Measurements from ENCODE around the gene PARK7.

PARK7 gene

GRCh38 chr1:8028571-8028910, 67.0 kb downstream of the PARK7 start:
- no peak overlapping the region for H2AFZ ChIP-seq (ENCODE audit: low read length)
- no peak overlapping the region for H2BK12ac ChIP-seq (ENCODE audit: low read length)
- H2BK120ac ChIP-seq (ENCODE audit: low read depth, low read length), result no peak overlapping the region
- no peaks in the 10 kb centered on the region for H3K9me3 ChIP-seq (replicated peaks in 1 of 2; ENCODE audit: control insufficient read depth in 2 of 2, insufficient read depth in 1 of 2, low read depth in 1 of 2, low read length in 2 of 2)
- H3K23ac ChIP-seq (ENCODE audit: low read depth, low read length, poor library complexity), result no peak overlapping the region
- no peak overlapping the region for H3K9ac ChIP-seq (ENCODE audit: low read depth, low read length, poor library complexity)
- no peak overlapping the region for H3K14ac ChIP-seq (ENCODE audit: low read length)
- peaks cover 15 to 16% of the 10 kb centered on the region in 2 donors for H3K4me1 ChIP-seq (ENCODE audit: control insufficient read depth in 2 of 2, insufficient read depth in 1 of 2, low read depth in 1 of 2, low read length in 2 of 2)
- DNase-seq (ENCODE audit: low spot score), result no peak
- H3K4ac ChIP-seq (ENCODE audit: low read length), result no peak overlapping the region
- H3K18ac ChIP-seq (ENCODE audit: low read length), result no peak overlapping the region
- peaks cover 0 to 3% (median 0%) of the 10 kb centered on the region in 3 experiments for H3K27me3 ChIP-seq (ENCODE audit: control insufficient read depth in 3 of 3, insufficient read depth in 3 of 3, low read depth in 1 of 3, low read length in 3 of 3)
- H2BK15ac ChIP-seq (ENCODE audit: low read length), result no peak overlapping the region
- no peak overlapping the region for H3K27ac ChIP-seq (replicated peaks; ENCODE audit: low read length)
- no peak overlapping the region for H3K4me2 ChIP-seq (ENCODE audit: insufficient read depth, low read length, poor library complexity, severe bottlenecking)
- H3K4me3 ChIP-seq (ENCODE audit: low read length in 2 of 2), result no peak overlapping the region
- H2BK5ac ChIP-seq (ENCODE audit: low read length), result no peak overlapping the region
- WGBS, 2 donors (ENCODE audit: extremely low coverage in 2 of 2, insufficient read length in 2 of 2, insufficient replicate concordance in 1 of 2), result no CpG with 5 or more reads among the region's 1 CpG
- H4K91ac ChIP-seq (ENCODE audit: low read depth, low read length, poor library complexity), result no peak overlapping the region
- H3K79me1 ChIP-seq (ENCODE audit: low read depth, low read length), result no peaks in the 10 kb centered on the region
- no peaks in the 10 kb centered on the region for H3K36me3 ChIP-seq (replicated peaks in 1 of 2; ENCODE audit: control insufficient read depth in 2 of 2, insufficient read depth in 2 of 2, low read length in 2 of 2)
- no peak overlapping the region for H2AK5ac ChIP-seq (ENCODE audit: low read depth, low read length)
- H4K8ac ChIP-seq (ENCODE audit: low read depth, low read length), result no peak overlapping the region

GRCh38 chr1:8031176-8031785, 69.8 kb downstream of the PARK7 start:
- H3K4ac ChIP-seq (ENCODE audit: low read length), result no peak overlapping the region
- H3K14ac ChIP-seq (ENCODE audit: low read length), result no peak overlapping the region
- no peak overlapping the region for H3K4me2 ChIP-seq (ENCODE audit: insufficient read depth, low read length, poor library complexity, severe bottlenecking)
- H2BK120ac ChIP-seq (ENCODE audit: low read depth, low read length), result no peak overlapping the region
- no peaks in the 10 kb centered on the region for H3K9me3 ChIP-seq (replicated peaks in 1 of 2; ENCODE audit: control insufficient read depth in 2 of 2, insufficient read depth in 1 of 2, low read depth in 1 of 2, low read length in 2 of 2)
- H2BK12ac ChIP-seq (ENCODE audit: low read length), result no peak overlapping the region
- H3K18ac ChIP-seq (ENCODE audit: low read length), result no peak overlapping the region
- no peak overlapping the region for H4K91ac ChIP-seq (ENCODE audit: low read depth, low read length, poor library complexity)
- H2BK5ac ChIP-seq (ENCODE audit: low read length), result no peak overlapping the region
- H3K27ac ChIP-seq (replicated peaks; ENCODE audit: low read length), result no peak overlapping the region
- no peak overlapping the region for H3K4me3 ChIP-seq (ENCODE audit: low read length in 2 of 2)
- peaks cover 0 to 3% (median 0%) of the 10 kb centered on the region in 3 experiments for H3K27me3 ChIP-seq (ENCODE audit: control insufficient read depth in 3 of 3, insufficient read depth in 3 of 3, low read depth in 1 of 3, low read length in 3 of 3)
- DNase-seq (ENCODE audit: low spot score), result no peak
- H2AK5ac ChIP-seq (ENCODE audit: low read depth, low read length), result no peak overlapping the region
- WGBS, 2 donors (ENCODE audit: extremely low coverage in 2 of 2, insufficient read length in 2 of 2, insufficient replicate concordance in 1 of 2), result no CpG with 5 or more reads among the region's 9 CpGs
- no peak overlapping the region for H3K9ac ChIP-seq (ENCODE audit: low read depth, low read length, poor library complexity)
- H4K8ac ChIP-seq (ENCODE audit: low read depth, low read length), result no peak overlapping the region
- peaks cover 11 to 12% of the 10 kb centered on the region in 2 donors for H3K4me1 ChIP-seq (ENCODE audit: control insufficient read depth in 2 of 2, insufficient read depth in 1 of 2, low read depth in 1 of 2, low read length in 2 of 2)
- no peak overlapping the region for H2BK15ac ChIP-seq (ENCODE audit: low read length)
- no peaks in the 10 kb centered on the region for H3K36me3 ChIP-seq (replicated peaks in 1 of 2; ENCODE audit: control insufficient read depth in 2 of 2, insufficient read depth in 2 of 2, low read length in 2 of 2)
- no peak overlapping the region for H2AFZ ChIP-seq (ENCODE audit: low read length)
- no peak overlapping the region for H3K23ac ChIP-seq (ENCODE audit: low read depth, low read length, poor library complexity)
- H3K79me1 ChIP-seq (ENCODE audit: low read depth, low read length), result no peaks in the 10 kb centered on the region

- H3K27me3 ChIP-seq (ENCODE audit: control insufficient read depth in 3 of 3, insufficient read depth in 3 of 3, low read depth in 1 of 3, low read length in 3 of 3), result no peaks in the 10 kb centered on the region
- H3K27ac ChIP-seq (replicated peaks; ENCODE audit: low read length), result no peak overlapping the region
- H3K79me1 ChIP-seq (ENCODE audit: low read depth, low read length), result no peaks in the 10 kb centered on the region
These were observed 70.9 kb downstream of the PARK7 start for GRCh38 chr1:8032366-8032910.

GRCh38 chr1:8033322-8033721, 71.8 kb downstream of the PARK7 start:
- no CpG with 5 or more reads among the region's 6 CpGs for WGBS, 2 donors (ENCODE audit: extremely low coverage in 2 of 2, insufficient read length in 2 of 2, insufficient replicate concordance in 1 of 2)
- Histone ChIP-seq H3K23ac (ENCODE audit: low read depth, low read length, poor library complexity) (no peak overlapping the region), H2BK5ac (ENCODE audit: low read length) (no peak overlapping the region), H2BK15ac (ENCODE audit: low read length) (peak overlapping the region; percentile 1), H2BK120ac (ENCODE audit: low read depth, low read length) (no peak overlapping the region), H2AK5ac (ENCODE audit: low read depth, low read length) (no peak overlapping the region), H2BK12ac (ENCODE audit: low read length) (no peak overlapping the region), H3K9ac (ENCODE audit: low read depth, low read length, poor library complexity) (no peak overlapping the region), H3K27ac (replicated peaks; ENCODE audit: low read length) (no peak overlapping the region), H3K27me3 (ENCODE audit: control insufficient read depth in 3 of 3, insufficient read depth in 3 of 3, low read depth in 1 of 3, low read length in 3 of 3) (no peaks in the 10 kb centered on the region), H3K79me1 (ENCODE audit: low read depth, low read length) (no peaks in the 10 kb centered on the region), H3K9me3 (replicated peaks in 1 of 2; ENCODE audit: control insufficient read depth in 2 of 2, insufficient read depth in 1 of 2, low read depth in 1 of 2, low read length in 2 of 2) (no peaks in the 10 kb centered on the region), H4K8ac (ENCODE audit: low read depth, low read length) (no peak overlapping the region), H3K4me1 (ENCODE audit: control insufficient read depth in 2 of 2, insufficient read depth in 1 of 2, low read depth in 1 of 2, low read length in 2 of 2) (no peaks in the 10 kb centered on the region), H3K4me2 (ENCODE audit: insufficient read depth, low read length, poor library complexity, severe bottlenecking) (no peak overlapping the region), H2AFZ (ENCODE audit: low read length) (no peak overlapping the region), H3K36me3 (replicated peaks in 1 of 2; ENCODE audit: control insufficient read depth in 2 of 2, insufficient read depth in 2 of 2, low read length in 2 of 2) (no peaks in the 10 kb centered on the region), H4K91ac (ENCODE audit: low read depth, low read length, poor library complexity) (no peak overlapping the region), H3K4me3 (ENCODE audit: low read length in 2 of 2) (no peak overlapping the region), H3K4ac (ENCODE audit: low read length) (no peak overlapping the region), H3K18ac (ENCODE audit: low read length) (no peak overlapping the region), H3K14ac (ENCODE audit: low read length) (no peak overlapping the region)
- DNase-seq (ENCODE audit: low spot score), result no peak

More at GRCh38 chr1:8032366-8032910, 70.9 kb downstream of the PARK7 start:
- Histone ChIP-seq H2AK5ac (ENCODE audit: low read depth, low read length) (no peak overlapping the region), H3K9me3 (replicated peaks in 1 of 2; ENCODE audit: control insufficient read depth in 2 of 2, insufficient read depth in 1 of 2, low read depth in 1 of 2, low read length in 2 of 2) (no peaks in the 10 kb centered on the region), H2BK15ac (ENCODE audit: low read length) (no peak overlapping the region), H3K36me3 (replicated peaks in 1 of 2; ENCODE audit: control insufficient read depth in 2 of 2, insufficient read depth in 2 of 2, low read length in 2 of 2) (no peaks in the 10 kb centered on the region), H3K4me1 (ENCODE audit: control insufficient read depth in 2 of 2, insufficient read depth in 1 of 2, low read depth in 1 of 2, low read length in 2 of 2) (peaks cover 2 to 4% of the 10 kb centered on the region in 2 donors), H3K4me3 (ENCODE audit: low read length in 2 of 2) (no peak overlapping the region), H4K8ac (ENCODE audit: low read depth, low read length) (no peak overlapping the region), H3K4me2 (ENCODE audit: insufficient read depth, low read length, poor library complexity, severe bottlenecking) (no peak overlapping the region), H3K9ac (ENCODE audit: low read depth, low read length, poor library complexity) (no peak overlapping the region), H2AFZ (ENCODE audit: low read length) (no peak overlapping the region), H2BK5ac (ENCODE audit: low read length) (no peak overlapping the region), H3K23ac (ENCODE audit: low read depth, low read length, poor library complexity) (no peak overlapping the region), H2BK12ac (ENCODE audit: low read length) (no peak overlapping the region), H3K18ac (ENCODE audit: low read length) (no peak overlapping the region), H3K14ac (ENCODE audit: low read length) (no peak overlapping the region), H4K91ac (ENCODE audit: low read depth, low read length, poor library complexity) (no peak overlapping the region), H3K4ac (ENCODE audit: low read length) (no peak overlapping the region), H2BK120ac (ENCODE audit: low read depth, low read length) (no peak overlapping the region)
- no CpG with 5 or more reads among the region's 3 CpGs for WGBS, 2 donors (ENCODE audit: extremely low coverage in 2 of 2, insufficient read length in 2 of 2, insufficient replicate concordance in 1 of 2)
- no peak for DNase-seq (ENCODE audit: low spot score)
